HG03066 (cell line): Measurements from ENCODE around the gene PHIP.
A peak's percentile ranks its signal among the peaks of the same experiment; 100 is the strongest.

Experiments
- ATAC-seq: cut with Tn5 transposase; IDR thresholded peaks from one replicate; pipeline ENCODE4 v1.9.1; 2021; ENCODE audit warnings: low read depth; ENCODE audit not compliant: unreplicated experiment

PHIP gene

GRCh38 chr6:79071547-79071946 lies 6.5 kb downstream of the PHIP start:
- no peak for ATAC-seq

- ATAC-seq: peak; percentile 92
Measured at GRCh38 chr6:79070206-79070825, 7.7 kb downstream of the PHIP start.

GRCh38 chr6:79066828-79067227 lies 11.2 kb downstream of the PHIP start:
- no peak for ATAC-seq

GRCh38 chr6:79066330-79066729 lies 11.7 kb downstream of the PHIP start:
- no peak for ATAC-seq

GRCh38 chr6:79065232-79065631 lies 12.8 kb downstream of the PHIP start:
- ATAC-seq: no peak

- peak; percentile 74 for ATAC-seq
Measured at GRCh38 chr6:79064635-79065034, 13.4 kb downstream of the PHIP start.

GRCh38 chr6:79062708-79063107 lies 15.3 kb downstream of the PHIP start:
- no peak for ATAC-seq

- ATAC-seq: no peak
Measured at GRCh38 chr6:79057746-79058145, 20.3 kb downstream of the PHIP start.

GRCh38 chr6:79056226-79056625 lies 21.8 kb downstream of the PHIP start:
- ATAC-seq: no peak

GRCh38 chr6:79048611-79049010 lies 29.4 kb downstream of the PHIP start:
- ATAC-seq: no peak

- ATAC-seq: no peak
Measured at GRCh38 chr6:79047072-79047471, 31.0 kb downstream of the PHIP start.

GRCh38 chr6:79045966-79046365 lies 32.1 kb downstream of the PHIP start:
- no peak for ATAC-seq

- no peak for ATAC-seq
Measured at GRCh38 chr6:79042799-79043126, 35.3 kb downstream of the PHIP start.

- peak; percentile 78 for ATAC-seq
Measured at GRCh38 chr6:79042088-79042798, 35.8 kb downstream of the PHIP start.

- peak; percentile 63 for ATAC-seq
Measured at GRCh38 chr6:79040083-79040482, 38.0 kb downstream of the PHIP start.

- no peak for ATAC-seq
Measured at GRCh38 chr6:79038061-79038460, 40.0 kb downstream of the PHIP start.

- ATAC-seq: no peak
Measured at GRCh38 chr6:79034865-79035264, 43.2 kb downstream of the PHIP start.

GRCh38 chr6:79033279-79033678 lies 44.8 kb downstream of the PHIP start:
- ATAC-seq: no peak

GRCh38 chr6:79031821-79032590 lies 46.0 kb downstream of the PHIP start:
- no peak for ATAC-seq

- no peak for ATAC-seq
Measured at GRCh38 chr6:79030511-79030910, 47.5 kb downstream of the PHIP start.

GRCh38 chr6:79030023-79030422 lies 48.0 kb downstream of the PHIP start:
- ATAC-seq: no peak
